Stimulated activated CD8-positive, alpha-beta memory T cell treated with anti-CD3 and anti-CD28 coated beads, Interleukin-2, amount 100 ng/mL, for 48 hours (primary cell): ENCODE results near the gene UGT1A7.

Source experiments
- DNase-seq, 2 donors: peaks; one replicate each; pipeline ENCODE4 v3.0.0-alpha.2; 2020; ENCODE audit warnings: low read depth in 2 of 2

Gene UGT1A7

DNA sequence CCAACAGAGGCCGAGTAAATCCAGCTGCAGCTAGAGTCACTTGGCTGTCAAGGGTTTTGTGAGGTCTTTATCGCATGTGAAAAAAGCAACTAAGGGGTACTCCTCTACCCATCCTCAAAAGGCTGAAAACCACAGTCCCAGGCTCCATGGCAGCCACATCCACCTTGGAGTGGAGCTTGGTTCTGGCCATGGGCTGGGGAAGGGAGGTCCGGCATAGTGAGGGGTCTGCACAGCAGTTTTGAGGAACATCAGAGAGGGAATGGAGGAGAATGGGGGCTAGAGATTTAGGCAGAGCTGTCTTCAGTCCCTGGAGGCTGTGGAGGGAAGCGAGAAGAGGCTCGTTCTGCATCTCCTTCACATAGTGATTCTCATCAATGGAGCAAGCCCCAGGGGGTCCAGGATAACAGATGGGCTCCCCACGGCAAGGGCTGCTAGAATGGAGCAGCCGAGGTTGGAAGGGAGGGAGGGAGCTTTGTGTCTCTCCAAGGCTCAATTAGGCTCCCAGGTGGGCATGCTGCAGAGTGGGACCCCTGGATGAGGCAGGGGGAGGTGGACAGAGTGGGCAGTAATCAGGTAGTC is 117.5 kb downstream of the UGT1A7 start:
- no peak for DNase-seq

DNA sequence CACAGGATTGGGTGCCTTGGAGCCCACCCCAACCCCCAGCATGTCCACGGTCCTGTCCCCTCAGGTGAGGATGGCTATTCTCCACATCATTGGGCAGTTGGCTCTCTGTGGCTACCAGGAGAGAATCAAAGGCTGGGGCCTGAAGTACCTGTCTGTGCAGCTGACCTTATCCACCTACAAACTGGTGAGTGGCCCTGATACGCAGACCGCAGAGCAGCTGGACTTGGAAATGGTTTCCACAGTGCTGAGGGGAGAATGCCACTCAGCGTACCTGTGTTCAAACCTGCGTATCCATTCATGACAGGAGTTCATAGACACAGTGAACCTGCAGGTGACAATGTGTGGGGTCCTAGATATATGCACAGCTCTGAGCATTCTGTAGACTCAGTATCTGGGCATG is 118.0 kb downstream of the UGT1A7 start:
- no peak for DNase-seq

DNA sequence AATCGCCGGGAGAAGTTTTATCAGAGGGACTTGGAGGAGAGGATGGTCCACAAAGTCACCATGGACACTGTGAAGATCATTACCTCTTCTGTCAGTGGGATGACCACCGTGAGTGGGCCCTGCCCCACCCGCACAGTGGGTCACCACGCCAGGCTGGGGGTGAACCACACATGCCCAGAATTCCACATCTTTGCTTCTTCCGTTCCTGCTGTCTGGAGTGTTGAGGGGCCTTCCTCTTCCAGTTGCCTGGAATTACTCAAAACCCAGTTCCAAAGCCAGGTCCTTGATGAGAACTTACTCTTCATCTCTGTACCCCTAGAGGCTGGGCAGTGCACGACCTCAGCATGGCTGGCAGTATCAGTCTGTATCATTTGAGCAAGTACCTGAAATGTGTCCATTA is 118.5 kb downstream of the UGT1A7 start:
- no peak for DNase-seq

DNA sequence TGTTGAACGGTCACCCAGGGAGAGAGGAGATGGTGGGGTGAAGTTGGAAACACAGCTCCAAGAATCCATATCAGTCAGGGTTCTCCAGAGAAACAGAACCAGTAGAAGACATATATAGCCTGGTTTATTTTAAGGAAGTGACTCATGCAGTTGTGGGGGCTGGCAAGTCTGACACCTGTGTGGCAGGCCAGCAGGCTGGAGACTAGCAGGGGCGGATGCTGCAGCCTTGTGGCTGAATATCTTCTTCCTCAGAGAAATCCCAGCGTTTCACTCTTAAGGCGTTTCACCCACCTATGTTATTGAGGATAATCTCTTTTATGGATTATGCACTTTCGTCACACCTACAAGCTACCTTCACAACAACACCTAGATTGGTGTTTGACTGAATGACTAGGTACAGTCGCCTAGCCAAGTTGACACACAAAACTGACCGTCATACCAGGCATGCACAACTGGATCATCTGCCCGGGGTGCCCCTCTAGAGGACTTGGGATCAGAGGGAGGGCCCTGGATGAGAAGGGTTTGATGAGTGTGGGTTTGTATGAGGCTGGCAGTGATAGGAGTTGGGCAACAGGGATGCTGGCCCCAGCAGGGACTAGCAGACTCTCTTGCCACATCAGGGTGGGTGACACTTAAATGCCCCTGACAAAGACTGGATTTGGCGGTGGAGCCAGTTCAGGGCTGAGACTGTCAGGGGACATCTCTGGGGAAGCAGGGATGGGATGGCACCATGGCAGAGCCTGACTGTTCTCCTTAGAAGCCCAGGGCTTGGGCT is 119.8 kb downstream of the UGT1A7 start:
- peak in 1 of 2 donors; percentile 13 for DNase-seq

DNA sequence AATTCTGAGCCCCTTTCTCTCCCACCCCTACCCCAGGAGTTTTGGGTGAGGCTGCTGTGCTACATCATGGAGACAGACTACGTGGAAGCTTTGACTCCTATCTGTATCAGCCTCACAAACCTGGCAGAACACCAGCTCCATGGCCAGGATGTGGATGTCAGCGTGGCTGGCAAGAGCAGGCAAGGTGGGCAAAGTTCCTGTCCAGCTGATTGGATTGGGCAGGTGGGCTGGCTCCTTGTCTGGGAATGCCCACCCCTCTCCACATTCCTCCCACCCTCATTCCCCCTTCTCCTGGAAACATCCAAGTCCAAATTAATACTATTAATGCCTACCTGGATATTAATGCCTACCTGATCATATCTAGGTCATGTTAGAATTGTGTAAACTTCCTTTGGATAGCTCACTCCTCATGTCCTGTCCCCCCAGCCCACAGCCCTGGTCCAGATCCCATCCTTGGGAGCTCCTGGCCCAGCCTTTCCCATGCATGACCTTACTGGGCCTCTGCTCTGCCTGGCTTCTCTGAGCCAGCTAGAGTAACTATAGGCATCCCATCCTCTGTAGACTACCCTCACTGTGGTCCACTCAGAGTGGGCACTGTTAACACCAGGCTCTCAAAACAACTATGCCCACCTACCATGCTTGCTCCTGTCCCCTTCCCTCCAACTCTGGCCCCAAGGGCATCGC is 120.6 kb downstream of the UGT1A7 start:
- no peak for DNase-seq

DNA sequence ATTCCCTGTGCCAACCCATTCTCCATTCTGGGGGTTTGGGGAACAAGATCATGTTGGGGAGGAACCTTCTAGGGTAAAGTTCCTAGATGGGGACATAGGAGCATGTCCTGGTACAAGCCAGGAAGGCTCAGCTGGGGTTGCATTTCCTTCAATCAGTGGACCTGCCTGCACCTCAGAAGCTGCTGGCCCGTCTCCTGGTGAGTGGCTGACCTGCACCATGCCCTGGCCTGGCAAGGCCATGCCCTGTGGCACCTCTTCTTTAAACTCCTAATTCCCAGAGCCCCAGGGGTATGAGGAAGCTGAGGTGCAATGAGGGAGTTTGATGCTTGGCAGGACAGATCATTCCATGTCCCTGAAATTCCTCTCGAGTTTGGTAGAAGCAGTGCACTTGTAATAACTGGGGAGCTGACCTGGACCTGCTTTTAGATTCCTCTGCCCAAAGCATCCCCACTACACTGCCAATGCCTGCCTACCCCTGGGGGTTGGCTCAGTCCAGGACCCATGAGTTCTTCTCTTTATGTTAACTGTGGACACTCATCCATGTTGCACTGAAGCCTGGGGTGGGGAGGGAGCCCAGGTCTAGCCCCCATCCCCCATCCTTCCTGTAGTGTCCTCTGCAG is 121.7 kb downstream of the UGT1A7 start:
- DNase-seq = no peak

DNA sequence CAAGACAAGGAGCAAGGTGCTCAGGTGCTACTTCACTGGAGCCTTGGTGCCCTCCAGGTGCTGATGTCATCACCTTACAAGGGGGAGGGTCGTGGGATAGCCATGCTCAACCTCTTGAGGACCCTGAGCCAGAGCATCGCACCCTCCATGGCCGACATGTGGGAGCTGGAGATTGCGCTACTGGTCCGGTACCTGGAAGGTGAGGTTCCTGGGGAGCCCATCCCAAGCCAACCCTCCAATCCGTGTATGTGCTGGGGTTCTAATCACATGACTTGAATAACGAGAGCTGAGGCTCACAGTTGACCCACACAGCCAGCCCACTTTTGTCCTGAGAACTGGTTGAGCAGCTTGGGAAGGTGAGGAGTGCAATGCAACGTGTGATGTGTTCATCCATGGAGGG is 122.3 kb downstream of the UGT1A7 start:
- no peak for DNase-seq

DNA sequence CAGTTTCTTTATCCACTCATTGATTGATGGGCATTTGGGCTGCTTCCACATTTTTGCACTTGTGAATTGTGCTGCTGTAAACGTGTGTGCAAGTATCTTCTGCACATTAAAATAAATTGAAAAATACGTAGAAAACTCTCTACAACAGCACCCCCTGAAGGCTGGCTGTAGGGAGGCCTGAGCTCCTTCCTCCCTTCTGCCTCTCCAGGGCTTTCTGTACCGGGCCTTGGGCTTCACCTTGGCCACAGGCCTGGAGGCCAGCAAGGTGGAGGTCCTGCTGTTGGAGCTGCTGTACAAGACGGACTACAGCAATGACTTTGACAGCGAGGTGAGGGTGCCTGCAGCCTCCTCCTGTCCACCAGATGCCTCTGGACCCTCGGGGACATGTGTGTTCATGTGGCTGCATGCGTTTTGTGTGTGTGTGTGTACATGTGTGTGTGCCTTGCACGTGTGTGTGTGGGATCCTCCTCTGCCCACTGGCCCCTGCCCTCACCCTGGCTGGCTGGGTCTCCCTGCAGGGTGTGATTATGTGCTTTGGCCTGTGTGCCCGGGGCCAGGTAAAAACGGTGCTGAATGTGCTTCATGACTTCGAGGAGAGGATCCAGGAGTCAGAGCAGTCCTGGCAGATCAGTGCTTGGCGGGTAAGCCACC is 125.6 kb downstream of the UGT1A7 start:
- no peak for DNase-seq

DNA sequence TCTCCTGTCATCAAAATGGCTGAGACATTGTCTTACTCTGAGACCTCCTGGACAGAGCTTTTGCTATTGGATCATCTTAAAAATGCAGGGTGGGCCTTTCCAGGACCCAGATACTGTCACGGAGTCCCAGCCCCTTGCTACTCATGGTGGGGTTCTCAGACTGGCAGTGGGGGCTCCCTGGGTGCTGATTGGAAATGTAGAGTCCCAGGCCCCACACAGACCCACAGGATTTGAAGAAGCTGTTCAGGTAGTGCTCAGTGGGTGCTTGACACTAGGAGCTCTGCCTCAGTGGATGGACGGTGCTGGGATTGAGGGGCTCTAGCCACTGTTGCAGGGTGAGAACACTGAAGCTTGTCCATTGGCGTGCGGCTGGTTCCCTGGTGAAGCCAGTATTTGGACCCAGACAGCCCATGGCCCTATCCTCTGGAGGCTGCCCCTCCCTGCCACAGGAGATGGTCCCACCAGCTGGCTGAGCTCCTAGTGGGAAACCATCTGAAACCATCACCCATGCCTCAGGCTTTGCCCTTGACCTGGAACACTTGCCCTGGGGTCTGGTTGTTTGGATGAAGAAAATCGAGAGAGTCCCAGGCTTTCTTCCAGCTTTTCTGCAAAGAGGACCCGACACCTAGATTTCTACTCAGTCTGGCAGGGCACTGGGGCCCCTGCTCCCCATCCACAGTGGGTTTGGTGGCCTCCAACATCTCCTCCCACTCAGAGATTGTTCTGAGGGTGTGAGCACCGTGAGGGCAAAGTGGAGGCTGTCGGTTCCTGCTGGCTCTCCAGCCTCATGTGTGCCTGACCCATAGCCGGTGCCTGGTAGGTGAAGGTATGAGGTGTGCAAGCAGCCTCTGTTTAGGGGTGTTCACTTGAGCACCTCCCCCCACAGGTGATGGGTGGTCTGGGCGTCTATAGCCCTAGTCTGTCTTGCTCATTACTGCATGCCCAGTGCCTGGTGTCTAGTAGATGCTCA is 126.5 kb downstream of the UGT1A7 start:
- no peak for DNase-seq

DNA sequence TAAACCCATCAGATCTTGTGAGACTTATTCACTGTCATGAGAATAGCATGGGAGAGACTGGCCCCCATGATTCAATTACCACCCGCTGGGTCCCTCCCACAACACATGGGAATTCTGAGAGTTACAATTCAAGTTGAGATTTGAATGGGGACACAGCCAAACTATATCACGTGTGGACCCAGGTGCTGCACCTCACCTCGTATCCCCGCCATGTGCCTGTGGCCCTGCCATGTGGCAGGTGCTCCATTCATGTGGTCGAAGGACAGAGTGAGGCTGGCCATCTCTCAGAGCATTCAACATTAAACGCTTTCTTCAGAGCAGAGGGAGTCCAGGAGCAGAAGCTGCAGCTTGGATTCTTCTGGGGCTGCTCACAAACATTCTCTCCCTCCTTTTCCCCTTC is 128.7 kb downstream of the UGT1A7 start:
- no peak for DNase-seq

DNA sequence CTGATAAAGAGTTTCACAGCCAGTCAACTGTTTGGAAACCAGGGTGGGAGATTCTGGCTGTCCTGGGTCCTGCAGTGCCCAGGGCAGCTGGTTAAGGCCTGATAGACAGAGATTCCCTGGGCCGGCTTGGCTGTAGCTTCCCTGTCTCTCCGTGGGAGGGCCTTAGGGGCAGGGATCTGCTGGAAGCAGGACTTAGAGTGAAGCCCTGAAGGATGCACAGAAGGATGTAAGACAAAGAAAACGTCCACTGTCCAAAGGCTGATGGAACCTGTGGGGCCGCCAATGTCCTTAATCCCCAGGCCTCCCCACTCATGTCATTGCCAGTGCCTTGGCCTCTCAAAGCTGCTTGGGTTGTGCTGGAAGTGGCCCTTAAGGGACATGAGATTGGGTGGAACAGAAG is 129.4 kb downstream of the UGT1A7 start:
- no peak for DNase-seq

DNA sequence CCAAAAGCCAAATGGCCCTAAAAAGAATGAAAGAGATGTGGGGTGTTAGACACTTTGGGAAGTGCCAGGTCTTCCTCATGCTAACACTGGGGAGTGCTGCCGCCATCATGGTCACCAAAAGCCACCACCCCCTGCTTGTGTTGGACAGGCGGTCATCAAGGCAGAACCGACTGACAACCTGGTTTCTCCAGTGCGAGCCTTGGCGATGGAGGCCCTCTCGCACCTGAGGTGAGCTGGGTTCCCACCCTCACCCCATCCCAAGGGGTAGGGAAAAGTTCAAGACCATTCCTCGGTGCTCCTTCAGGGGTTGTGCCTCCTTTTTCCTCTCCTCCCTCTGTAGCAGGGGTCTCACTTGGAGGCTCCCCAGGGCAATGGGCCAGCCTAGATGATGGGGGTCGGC is 130.0 kb downstream of the UGT1A7 start:
- no peak for DNase-seq

DNA sequence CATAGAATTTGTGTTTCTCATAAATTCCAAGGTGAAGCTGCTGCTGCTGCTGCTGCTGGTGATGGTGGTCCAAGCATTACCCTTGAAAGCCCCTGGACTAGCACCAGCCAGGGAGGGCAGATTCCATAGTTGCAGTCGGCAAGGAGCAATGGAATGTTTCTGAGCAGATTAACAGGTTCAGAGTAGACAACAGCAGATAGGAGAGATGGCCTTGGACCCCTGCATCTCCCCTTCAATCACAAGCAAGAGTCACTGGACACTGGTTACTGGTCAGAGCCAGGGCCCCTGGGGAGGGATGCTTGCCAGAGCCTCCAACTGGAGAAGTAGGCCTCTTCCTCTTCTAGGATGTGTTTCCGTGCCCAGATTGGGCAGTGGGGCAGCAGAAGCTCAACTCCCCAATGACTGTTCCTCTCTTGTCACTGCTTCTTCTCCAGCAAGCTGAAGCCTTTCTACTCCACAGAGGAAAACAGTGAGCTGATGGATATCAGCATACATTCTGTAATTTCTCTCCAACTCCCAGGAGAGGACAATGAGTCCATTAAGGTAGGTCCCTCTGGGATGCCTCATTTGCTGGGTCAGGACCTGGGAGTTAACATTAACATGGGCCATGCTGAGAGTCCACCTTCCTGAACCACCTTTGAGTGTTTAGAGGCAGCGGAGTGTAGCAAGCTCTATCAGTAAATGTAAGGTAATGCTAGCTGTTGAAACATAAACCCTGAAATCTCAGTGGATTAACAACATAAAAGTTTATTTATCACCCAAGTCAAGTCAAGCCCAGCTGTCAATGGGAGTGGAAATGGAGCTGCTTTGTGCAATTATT is 131.7 kb downstream of the UGT1A7 start:
- DNase-seq = no peak

DNA sequence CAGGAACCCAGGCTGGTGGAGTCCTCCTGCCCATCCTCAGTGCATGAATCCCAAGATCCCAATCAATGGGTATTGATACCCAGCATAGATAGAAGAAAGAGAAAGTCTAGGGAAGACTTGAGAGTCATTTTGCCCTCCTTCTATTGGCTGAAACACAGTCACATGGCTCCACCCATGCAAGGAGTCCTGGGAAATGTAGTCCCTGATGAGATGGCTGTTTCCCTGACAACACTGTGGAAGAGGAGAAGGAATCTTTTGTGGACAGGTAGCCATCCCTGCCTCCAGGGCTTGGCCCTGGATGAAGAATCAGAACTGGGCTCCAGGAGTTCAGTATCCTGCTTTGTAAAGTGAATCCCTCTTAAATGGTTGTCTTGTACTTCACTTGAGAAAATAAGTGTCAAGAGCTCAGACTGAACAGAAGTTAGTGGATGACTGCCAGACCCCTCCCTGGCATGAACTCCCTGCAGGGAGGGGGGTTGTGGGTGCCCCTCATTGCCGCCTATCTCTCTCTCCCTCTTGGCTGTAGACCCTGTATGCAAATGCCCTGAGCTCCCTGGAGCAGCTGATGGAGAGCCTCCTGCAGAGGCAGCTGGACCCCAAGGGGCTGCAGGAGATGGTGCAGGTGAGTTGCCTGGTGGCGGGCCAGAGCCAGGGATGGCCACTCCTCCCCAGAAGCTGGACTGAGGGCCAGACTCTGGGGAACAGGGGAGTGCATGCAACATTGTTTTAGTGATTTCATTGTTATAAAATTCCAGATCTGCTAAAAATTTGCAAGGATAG is 132.5 kb downstream of the UGT1A7 start:
- no peak for DNase-seq

DNA sequence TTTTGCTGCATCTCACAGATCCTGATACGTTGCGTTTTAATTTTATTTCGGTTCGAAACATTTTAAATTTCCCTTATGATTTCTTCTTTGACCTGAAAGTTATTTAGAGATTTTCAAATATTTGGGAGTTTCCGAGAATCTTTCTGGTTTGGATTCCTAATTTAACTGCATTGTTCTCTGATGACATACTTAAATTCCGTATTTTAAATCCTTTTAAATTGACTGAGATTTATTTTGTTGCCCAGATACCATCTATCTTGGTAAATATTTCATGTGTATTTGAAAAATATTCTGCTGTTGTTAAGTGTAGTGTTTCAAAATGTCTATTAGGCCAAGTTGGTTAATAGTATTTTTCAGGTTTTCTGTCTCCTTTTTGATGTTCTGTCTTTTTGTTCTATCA is 134.2 kb downstream of the UGT1A7 start:
- no peak for DNase-seq

DNA sequence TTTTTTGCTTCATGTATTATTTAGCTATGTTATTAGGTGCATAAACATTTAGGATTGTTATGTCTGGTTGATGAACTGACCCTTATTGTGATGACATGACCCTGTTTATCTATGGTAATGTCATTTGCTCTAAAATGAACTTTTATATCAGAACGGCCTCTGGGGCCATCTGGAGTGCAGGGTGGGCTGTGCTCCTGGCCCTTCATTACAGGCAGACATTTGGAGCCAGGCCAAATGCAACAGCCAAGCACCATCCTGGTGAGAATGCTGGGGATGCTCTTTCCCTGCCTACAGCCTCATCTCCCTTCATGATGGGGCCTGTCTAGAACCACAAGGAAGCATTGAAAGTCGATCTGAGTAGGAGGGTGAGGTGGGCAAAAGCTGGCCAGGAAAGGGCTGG is 134.6 kb downstream of the UGT1A7 start:
- DNase-seq = no peak

DNA sequence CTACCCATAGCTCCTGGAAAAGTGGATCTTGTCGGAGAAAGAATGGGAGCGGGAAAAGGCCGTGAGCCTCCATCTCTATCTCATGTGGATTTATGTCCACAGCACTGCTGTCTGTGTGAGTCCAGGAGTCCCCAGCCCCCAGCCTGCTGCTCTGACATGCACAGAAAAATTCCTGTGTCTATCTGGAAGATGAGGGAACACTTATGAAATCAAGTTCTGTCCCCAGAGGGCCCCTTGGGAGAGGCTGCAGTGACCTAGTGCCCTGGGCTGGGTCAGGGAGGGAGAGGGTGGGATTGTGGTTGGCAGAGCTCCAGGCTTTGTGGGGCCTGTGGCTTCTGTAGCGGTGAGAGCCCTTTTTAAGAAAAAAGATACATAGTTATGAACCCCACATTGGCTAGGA is 135.1 kb downstream of the UGT1A7 start:
- DNase-seq = no peak

DNA sequence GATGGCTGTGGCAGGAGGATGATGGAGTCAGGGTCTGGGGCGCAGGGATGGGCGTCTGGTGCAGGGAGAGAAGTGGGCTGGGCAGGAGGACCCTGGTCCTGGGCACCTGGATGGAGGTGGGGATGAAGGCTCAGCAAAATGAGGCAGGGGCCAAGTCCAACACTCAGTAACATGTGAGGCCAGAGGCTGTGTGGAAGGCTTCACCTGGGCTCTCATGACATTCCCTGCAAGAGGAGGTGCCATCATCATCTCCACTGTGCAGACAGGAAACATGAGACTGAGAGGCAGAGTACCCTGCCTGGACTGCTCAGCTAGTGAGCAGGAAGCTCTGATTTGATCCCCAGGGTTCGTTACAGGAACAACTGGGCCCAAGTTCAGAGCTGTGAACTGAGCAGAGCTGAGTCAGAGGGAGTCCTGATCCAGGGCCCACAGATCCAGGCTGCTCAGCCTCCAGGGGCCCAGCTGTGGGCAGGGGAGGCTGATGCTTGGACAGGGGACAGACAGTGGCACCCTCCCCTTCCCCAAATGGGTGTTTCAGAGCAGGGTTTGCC is 135.7 kb downstream of the UGT1A7 start:
- DNase-seq = no peak

DNA sequence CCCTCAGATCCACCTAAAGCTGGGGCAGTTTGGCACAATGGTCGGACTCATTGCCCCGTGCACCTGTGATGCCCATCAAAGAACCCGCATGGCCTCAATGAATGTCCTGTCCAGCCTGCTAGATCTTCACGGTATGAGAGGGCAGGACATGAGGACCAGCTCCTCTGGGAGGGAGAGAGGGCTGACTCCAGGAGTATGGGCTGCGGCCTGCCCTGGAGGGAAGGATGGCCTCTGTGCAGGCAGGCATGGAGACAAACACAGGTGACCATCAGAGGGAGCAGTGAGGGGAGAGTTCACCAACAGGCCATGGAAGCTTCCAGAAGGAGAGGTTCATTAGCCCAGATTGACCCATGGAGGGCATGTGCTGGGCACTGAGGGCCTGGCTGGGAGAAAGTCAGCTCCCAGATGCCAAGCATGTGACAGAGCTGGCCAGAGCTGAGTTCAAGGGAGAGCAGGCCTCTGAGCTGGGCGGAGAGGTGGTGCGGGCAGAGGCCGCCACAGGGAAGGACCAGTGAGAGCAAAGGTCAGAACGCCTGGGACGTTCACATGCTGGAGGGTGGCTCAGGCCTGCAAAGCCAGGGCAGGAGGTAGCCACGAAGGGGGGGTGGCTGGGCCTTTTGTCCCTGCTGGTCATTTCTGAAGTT is 136.4 kb downstream of the UGT1A7 start:
- DNase-seq = no peak
